Fibroblast of lung (primary cell): ENCODE measurements around the gene SARM1. TPM values are rescaled to one million over a fixed set of nuclear protein-coding genes. Genes with fewer than 3 reads are reported as not detected.

Experiments
- DNase-seq, 2 donors: peaks; one replicate each; pipeline versions ENCODE4 v3.0.0 to v3.0.0-alpha.2; 2010; ENCODE audit warnings: low read depth in 2 of 2
- H2AFZ ChIP-seq: 2 replicates; pipeline ENCODE4 v1.5.1; 2012; ENCODE audit warnings: low read length, control low read depth, inconsistent platforms
- H3K27ac ChIP-seq: 2 replicates; pipeline ENCODE4 v1.5.1; 2011; ENCODE audit warnings: low read length, control low read depth; ENCODE audit not compliant: insufficient read depth
- H3K27me3 ChIP-seq: 2 replicates; pipeline ENCODE4 v1.5.1; 2011; ENCODE audit warnings: mild to moderate bottlenecking, low read length; ENCODE audit not compliant: control insufficient read depth, insufficient read depth
- H3K36me3 ChIP-seq: 2 replicates; pipeline ENCODE4 v1.5.1; 2011; ENCODE audit warnings: low read length; ENCODE audit not compliant: control insufficient read depth, insufficient read depth
- H3K4me1 ChIP-seq: 2 replicates; pipeline ENCODE4 v1.5.1; 2011; ENCODE audit warnings: low read length; ENCODE audit not compliant: control insufficient read depth, insufficient read depth; ENCODE audit errors: extremely low read depth
- H3K4me2 ChIP-seq: 2 replicates; pipeline ENCODE4 v1.5.1; 2011; ENCODE audit warnings: low read length, control low read depth; ENCODE audit not compliant: insufficient read depth; ENCODE audit errors: extremely low read depth
- H3K4me3 ChIP-seq, 4 experiments: fragments of 200-600 bp in 1 of 4; sonication (generic) in 1 of 4; replicated peaks in 1 of 4; 2 replicates each; pipeline ENCODE4 v1.5.1; 2011 to 2016; ENCODE audit warnings: low read length in 4 of 4, low read depth in 3 of 4, mild to moderate bottlenecking in 3 of 4, control low read depth in 2 of 4, inconsistent platforms in 1 of 4, mixed read lengths in 1 of 4; ENCODE audit not compliant: insufficient read depth in 1 of 4; ENCODE audit errors: control extremely low read depth in 1 of 4
- H3K79me2 ChIP-seq: 2 replicates; pipeline ENCODE4 v1.5.1; 2012; ENCODE audit warnings: mild to moderate bottlenecking, low read length, inconsistent platforms; ENCODE audit not compliant: control insufficient read depth, insufficient read depth
- H3K9ac ChIP-seq: 2 replicates; pipeline ENCODE4 v1.5.1; 2011; ENCODE audit warnings: mild to moderate bottlenecking, low read length, control low read depth; ENCODE audit not compliant: insufficient read depth
- H3K9me3 ChIP-seq: 2 replicates; pipeline ENCODE4 v1.5.1; 2012; ENCODE audit warnings: low read depth, low read length; ENCODE audit not compliant: control insufficient read depth, insufficient read depth
- H4K20me1 ChIP-seq: 2 replicates; pipeline ENCODE4 v1.5.1; 2011; ENCODE audit warnings: low read length; ENCODE audit not compliant: control insufficient read depth, insufficient read depth; ENCODE audit errors: extremely low read depth
- EZH2 ChIP-seq: IDR thresholded peaks from 2 replicates; pipeline ENCODE4 v1.5.1; 2012; ENCODE audit warnings: low read length, control low read depth, mild to moderate bottlenecking; ENCODE audit errors: missing control alignments
- polyA plus RNA-seq, 2 donors: library from polyadenylated mRNA; depleted of rRNA in 1 of 2; stranded (reverse) in 1 of 2; unstranded in 1 of 2; fragments of >200 nt; gene quantifications; 2 replicates each; pipeline ENCODE4 v1.2.1, GENCODE V29; 2011 to 2012; ENCODE audit warnings: missing spikeins in 1 of 2
- total RNA-seq: library from RNA; depleted of rRNA; stranded (reverse); fragments of >200 nt; gene quantifications from 2 replicates; pipeline ENCODE4 v1.2.1, GENCODE V29; 2014
- TF ChIP-seq, protein P1 (sequence below), 2 donors: IDR thresholded peaks in 1 of 2; conservative IDR thresholded peaks in 1 of 2; 1 replicate in 1 of 2; 2 replicates in 1 of 2; pipeline ENCODE4 v1.5.1; 2011 to 2012; ENCODE audit warnings: low read length in 2 of 2, control low read depth in 1 of 2, inconsistent platforms in 1 of 2, low read depth in 1 of 2, mild to moderate bottlenecking in 1 of 2

Gene SARM1
- total and polyA plus RNA-seq, 2 donors (not counting 1 experiment from before 2014, with no cell fraction given), result 3.1 to 10.8 TPM

GRCh38 chr17:28390563-28390962, 19.1 kb downstream of the SARM1 start:
- no peak for DNase-seq
- no peaks in the 10 kb centered on the region for H3K27me3 ChIP-seq
- no peak for TF ChIP-seq EZH2
- TF ChIP-seq, protein P1, sequence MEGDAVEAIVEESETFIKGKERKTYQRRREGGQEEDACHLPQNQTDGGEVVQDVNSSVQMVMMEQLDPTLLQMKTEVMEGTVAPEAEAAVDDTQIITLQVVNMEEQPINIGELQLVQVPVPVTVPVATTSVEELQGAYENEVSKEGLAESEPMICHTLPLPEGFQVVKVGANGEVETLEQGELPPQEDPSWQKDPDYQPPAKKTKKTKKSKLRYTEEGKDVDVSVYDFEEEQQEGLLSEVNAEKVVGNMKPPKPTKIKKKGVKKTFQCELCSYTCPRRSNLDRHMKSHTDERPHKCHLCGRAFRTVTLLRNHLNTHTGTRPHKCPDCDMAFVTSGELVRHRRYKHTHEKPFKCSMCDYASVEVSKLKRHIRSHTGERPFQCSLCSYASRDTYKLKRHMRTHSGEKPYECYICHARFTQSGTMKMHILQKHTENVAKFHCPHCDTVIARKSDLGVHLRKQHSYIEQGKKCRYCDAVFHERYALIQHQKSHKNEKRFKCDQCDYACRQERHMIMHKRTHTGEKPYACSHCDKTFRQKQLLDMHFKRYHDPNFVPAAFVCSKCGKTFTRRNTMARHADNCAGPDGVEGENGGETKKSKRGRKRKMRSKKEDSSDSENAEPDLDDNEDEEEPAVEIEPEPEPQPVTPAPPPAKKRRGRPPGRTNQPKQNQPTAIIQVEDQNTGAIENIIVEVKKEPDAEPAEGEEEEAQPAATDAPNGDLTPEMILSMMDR (conservative IDR thresholded peaks at IDR 0.05 in 1 of 2, IDR thresholded peaks at IDR 0.05 in 1 of 2; ENCODE audit: low read depth in 1 of 2, low read length in 2 of 2), result no peak
- no peak overlapping the region for H2AFZ ChIP-seq
- H4K20me1 ChIP-seq, result no peaks in the 10 kb centered on the region
- H3K4me3 ChIP-seq, result no peak overlapping the region
- H3K27ac ChIP-seq, result no peak overlapping the region
- no peaks in the 10 kb centered on the region for H3K79me2 ChIP-seq
- no peak overlapping the region for H3K9ac ChIP-seq
- peaks cover 4% of the 10 kb centered on the region for H3K36me3 ChIP-seq
- no peak overlapping the region for H3K4me2 ChIP-seq
- no peaks in the 10 kb centered on the region for H3K4me1 ChIP-seq
- no peaks in the 10 kb centered on the region for H3K9me3 ChIP-seq

GRCh38 chr17:28390984-28391383, 19.5 kb downstream of the SARM1 start:
- Histone ChIP-seq H3K4me3 (no peak overlapping the region), H3K9me3 (no peaks in the 10 kb centered on the region), H3K36me3 (peaks cover 5% of the 10 kb centered on the region), H3K27ac (no peak overlapping the region), H2AFZ (no peak overlapping the region), H3K79me2 (no peaks in the 10 kb centered on the region), H3K4me2 (no peak overlapping the region), H3K27me3 (no peaks in the 10 kb centered on the region), H3K4me1 (no peaks in the 10 kb centered on the region), H3K9ac (no peak overlapping the region), H4K20me1 (no peaks in the 10 kb centered on the region)
- DNase-seq, result no peak
- TF ChIP-seq, protein P1 (conservative IDR thresholded peaks at IDR 0.05 in 1 of 2, IDR thresholded peaks at IDR 0.05 in 1 of 2; ENCODE audit: low read depth in 1 of 2, low read length in 2 of 2), result no peak
- no peak for TF ChIP-seq EZH2

DNA sequence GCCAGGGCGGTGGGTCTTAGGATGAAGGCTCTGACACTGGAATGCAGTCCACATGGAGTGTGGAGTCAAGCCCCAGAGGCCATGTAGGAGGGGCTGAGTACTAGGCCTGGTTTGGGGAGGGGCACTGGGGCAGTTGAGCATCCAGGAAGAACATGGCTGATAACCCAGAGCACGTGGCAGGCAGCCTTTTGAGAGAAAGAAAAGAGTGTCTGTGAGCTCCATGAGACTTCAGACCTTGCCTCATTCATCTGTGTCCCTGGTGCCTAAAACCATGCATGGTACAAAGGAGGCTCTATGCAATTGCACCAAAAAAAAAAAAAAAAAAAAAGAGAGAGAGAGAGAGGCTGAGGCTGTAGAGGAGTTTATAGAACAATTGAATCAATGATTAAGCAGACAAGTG, 19.9 kb downstream of the SARM1 start:
- no peak overlapping the region for H3K9ac ChIP-seq
- no peaks in the 10 kb centered on the region for H3K79me2 ChIP-seq
- TF ChIP-seq, protein P1 (conservative IDR thresholded peaks at IDR 0.05 in 1 of 2, IDR thresholded peaks at IDR 0.05 in 1 of 2; ENCODE audit: low read depth in 1 of 2, low read length in 2 of 2), result no peak
- TF ChIP-seq EZH2, result no peak
- no peaks in the 10 kb centered on the region for H4K20me1 ChIP-seq
- peaks cover 5% of the 10 kb centered on the region for H3K36me3 ChIP-seq
- H3K9me3 ChIP-seq, result no peaks in the 10 kb centered on the region
- no peak for DNase-seq
- no peak overlapping the region for H2AFZ ChIP-seq
- no peak overlapping the region for H3K27ac ChIP-seq
- no peaks in the 10 kb centered on the region for H3K4me1 ChIP-seq
- no peak overlapping the region for H3K4me2 ChIP-seq
- H3K4me3 ChIP-seq, result no peak overlapping the region
- H3K27me3 ChIP-seq, result no peaks in the 10 kb centered on the region
